ENCODE data around the gene PRRC1. TPM values are rescaled to one million over a fixed set of nuclear protein-coding genes. Genes with fewer than 3 reads are reported as not detected.

Gene PRRC1
- total RNA-seq, 1 experiment from 2014 or later, result 43.9 TPM

DNA sequence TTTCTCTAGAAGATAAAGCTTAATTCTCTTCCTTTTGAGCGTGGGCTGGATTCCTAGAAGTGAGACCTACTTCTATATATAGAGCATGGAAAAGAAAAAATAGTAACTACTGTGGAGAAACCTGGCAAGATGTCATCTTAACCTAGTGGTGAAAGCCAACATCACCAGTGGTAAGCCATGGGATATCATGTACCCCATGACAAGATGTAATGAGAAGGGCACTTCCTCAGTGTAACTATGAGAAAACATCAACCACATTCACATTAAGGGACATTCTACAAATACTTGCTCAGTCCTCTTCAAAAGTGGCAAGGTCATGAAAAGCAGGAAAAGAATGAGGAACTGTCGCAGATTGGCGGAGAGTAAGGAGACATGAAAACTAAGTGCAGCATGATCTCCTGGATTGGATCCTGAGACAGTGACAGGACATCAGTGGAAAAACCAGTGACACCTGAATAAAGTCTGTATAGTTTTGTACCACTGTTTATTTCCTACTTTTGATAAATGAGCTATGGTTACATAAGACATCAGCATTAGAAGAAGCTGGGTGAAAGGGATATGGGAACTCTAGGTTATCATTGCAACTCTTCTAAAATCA, 65.4 kb downstream of the PRRC1 start:
- Histone ChIP-seq H3K36me3 (replicated peaks; ENCODE audit: control insufficient read depth, insufficient read depth, low read length) (no peaks in the 10 kb centered on the region), H3K27me3 (ENCODE audit: control insufficient read depth, insufficient read depth, low read length) (no peaks in the 10 kb centered on the region), H3K4me3 (ENCODE audit: insufficient read depth, low read depth, low read length) (no peak overlapping the region)
- DNase-seq, result no peak

DNA sequence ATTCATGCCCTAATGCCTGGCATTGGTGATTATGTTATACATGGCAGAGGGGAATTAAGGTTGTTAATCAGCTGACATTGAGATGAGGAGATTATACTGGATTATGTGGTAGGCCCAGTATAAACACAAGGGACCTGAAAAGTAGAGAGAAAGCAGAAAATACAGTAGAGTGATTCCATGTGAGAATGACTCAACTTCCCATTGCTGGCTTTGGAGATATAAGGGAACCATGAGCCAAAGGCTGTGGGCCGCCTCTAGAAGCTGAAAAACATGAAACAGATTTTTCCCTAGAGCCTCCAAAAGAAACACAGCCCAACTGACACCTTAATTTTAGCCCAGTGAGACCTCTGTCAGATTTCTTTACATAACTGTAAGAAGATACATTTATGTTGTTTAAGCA, 66.4 kb downstream of the PRRC1 start:
- no peak overlapping the region for H3K4me3 ChIP-seq (ENCODE audit: insufficient read depth, low read depth, low read length)
- H3K36me3 ChIP-seq (replicated peaks; ENCODE audit: control insufficient read depth, insufficient read depth, low read length), result no peaks in the 10 kb centered on the region
- no peak for DNase-seq
- no peaks in the 10 kb centered on the region for H3K27me3 ChIP-seq (ENCODE audit: control insufficient read depth, insufficient read depth, low read length)

DNA sequence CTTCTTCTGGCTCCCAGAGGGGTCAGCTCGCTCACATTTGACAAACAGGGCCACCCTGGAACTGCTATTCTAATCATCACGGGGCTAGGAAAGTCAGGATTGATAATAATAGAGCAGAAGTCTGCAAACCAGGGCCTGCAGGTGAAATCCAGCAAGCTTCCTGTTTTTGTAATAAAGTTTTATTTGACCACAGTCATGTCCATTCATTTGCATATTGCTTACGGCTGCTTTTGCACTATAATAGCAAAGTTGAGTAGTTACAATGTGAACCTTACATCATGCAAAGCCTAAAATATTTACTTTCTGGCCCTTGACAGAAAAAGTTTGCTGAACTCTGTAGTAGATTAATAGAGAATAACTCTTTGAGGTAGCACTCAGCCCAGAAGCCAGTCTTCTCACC, 68.2 kb downstream of the PRRC1 start:
- no peaks in the 10 kb centered on the region for H3K36me3 ChIP-seq (replicated peaks; ENCODE audit: control insufficient read depth, insufficient read depth, low read length)
- H3K27me3 ChIP-seq (ENCODE audit: control insufficient read depth, insufficient read depth, low read length), result no peaks in the 10 kb centered on the region
- H3K4me3 ChIP-seq (ENCODE audit: insufficient read depth, low read depth, low read length), result no peak overlapping the region
- DNase-seq, result no peak

DNA sequence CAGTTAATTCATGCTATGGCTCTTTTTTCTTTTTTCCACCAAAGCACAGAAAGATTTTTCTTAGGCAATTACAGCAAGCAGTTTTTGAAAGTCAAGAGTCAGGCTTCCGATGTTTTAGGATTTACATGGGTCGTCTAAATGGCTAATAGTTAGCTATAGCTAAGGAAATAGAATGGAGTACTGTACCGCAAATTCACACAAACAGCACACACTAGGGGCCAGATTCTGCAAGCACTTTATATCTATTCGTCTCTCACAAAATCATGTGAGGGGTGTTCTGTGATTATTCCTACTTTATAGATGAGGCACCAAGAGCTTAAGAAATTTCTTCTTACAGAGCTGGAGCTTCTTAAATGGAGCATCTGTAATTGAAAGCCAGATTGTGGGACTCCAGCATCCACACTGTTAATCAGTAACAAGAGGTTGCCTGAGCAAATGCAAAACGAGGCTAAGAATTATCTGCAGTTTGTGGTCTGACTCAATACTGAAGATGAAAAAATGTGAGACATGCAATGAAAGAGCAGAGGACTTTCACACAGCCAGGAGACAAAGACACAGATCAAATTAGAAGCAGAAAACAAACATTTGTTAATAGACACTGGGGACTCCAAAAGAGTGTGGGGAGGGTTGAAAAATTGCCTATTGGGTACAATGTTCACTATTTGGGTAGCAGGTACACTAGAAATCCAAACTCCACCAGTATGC, 68.8 kb downstream of the PRRC1 start:
- no peaks in the 10 kb centered on the region for H3K27me3 ChIP-seq (ENCODE audit: control insufficient read depth, insufficient read depth, low read length)
- no peaks in the 10 kb centered on the region for H3K36me3 ChIP-seq (replicated peaks; ENCODE audit: control insufficient read depth, insufficient read depth, low read length)
- DNase-seq, result no peak
- no peak overlapping the region for H3K4me3 ChIP-seq (ENCODE audit: insufficient read depth, low read depth, low read length)

DNA sequence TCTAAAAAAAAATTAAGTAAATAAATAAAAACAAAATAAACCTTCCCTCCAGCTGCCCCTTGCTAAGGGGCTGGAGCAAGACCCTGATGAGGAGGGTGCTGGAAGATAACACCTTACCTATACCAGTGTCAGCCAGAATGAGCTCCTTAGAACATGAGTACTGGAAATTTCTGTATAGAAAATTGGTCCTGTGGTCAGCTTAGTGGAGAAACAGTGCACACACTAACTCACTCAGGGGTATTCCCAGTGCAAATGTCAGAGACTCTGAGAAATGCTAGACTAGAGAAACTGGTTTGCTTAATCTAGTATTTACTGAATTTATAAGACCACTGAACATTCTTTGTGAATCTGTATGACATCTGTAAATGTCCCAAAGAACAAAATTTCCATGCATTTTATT, 69.4 kb downstream of the PRRC1 start:
- DNase-seq, result no peak
- H3K27me3 ChIP-seq (ENCODE audit: control insufficient read depth, insufficient read depth, low read length), result no peaks in the 10 kb centered on the region
- no peak overlapping the region for H3K4me3 ChIP-seq (ENCODE audit: insufficient read depth, low read depth, low read length)
- H3K36me3 ChIP-seq (replicated peaks; ENCODE audit: control insufficient read depth, insufficient read depth, low read length), result no peaks in the 10 kb centered on the region

DNA sequence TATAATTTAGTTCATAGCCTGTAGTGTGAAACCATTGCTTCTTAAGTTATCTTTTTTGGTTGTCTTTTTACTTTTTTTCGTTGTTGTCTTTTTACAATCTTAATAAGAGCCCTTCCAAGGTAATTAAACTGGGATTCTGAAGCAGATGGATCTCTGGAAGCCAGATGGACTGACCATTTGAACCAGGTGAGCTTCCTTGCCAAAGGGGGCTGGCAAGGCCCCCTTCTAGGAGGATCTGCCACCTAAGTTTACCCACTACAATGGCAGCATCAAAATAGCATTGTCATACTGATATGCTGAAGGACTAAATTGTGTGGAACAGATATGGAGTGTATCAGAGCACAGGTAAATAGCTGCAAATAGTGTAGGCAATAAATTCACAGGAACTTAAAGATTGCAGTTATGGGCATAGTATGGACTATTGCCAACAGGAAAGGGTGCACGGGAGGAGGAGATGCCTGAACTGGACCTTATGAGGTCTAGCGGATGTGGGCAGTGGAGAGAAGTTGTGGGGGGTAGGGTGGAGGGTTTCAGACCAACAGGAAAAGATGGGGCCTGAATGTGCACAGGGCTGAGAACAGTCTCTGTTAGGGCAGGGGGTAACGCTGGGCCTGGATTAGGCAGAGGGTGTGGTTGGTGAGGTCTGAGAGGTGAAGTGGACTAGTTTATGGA, 69.9 kb downstream of the PRRC1 start:
- H3K4me3 ChIP-seq (ENCODE audit: insufficient read depth, low read depth, low read length), result no peak overlapping the region
- no peaks in the 10 kb centered on the region for H3K36me3 ChIP-seq (replicated peaks; ENCODE audit: control insufficient read depth, insufficient read depth, low read length)
- DNase-seq, result no peak
- no peaks in the 10 kb centered on the region for H3K27me3 ChIP-seq (ENCODE audit: control insufficient read depth, insufficient read depth, low read length)

DNA sequence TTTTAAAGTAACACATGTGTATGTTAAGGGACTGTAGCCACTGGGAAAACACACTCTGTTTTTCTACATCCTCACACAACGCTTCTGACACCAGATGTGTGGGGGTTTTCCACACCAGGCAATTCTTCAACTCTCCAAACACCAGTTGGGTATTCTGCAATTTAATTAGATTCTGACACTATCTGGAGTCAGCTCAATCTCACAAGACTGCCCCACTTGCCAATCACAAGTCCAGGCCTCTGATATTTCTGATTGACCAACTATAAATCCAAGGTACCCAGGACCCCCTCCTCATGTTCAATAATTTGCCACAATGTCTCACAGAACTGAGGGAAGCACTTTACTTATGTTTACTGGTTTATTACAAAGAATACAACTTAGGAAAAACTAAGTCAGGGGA, 70.9 kb downstream of the PRRC1 start:
- DNase-seq, result no peak
- Histone ChIP-seq H3K36me3 (replicated peaks; ENCODE audit: control insufficient read depth, insufficient read depth, low read length) (no peaks in the 10 kb centered on the region), H3K4me3 (ENCODE audit: insufficient read depth, low read depth, low read length) (no peak overlapping the region), H3K27me3 (ENCODE audit: control insufficient read depth, insufficient read depth, low read length) (no peaks in the 10 kb centered on the region)

DNA sequence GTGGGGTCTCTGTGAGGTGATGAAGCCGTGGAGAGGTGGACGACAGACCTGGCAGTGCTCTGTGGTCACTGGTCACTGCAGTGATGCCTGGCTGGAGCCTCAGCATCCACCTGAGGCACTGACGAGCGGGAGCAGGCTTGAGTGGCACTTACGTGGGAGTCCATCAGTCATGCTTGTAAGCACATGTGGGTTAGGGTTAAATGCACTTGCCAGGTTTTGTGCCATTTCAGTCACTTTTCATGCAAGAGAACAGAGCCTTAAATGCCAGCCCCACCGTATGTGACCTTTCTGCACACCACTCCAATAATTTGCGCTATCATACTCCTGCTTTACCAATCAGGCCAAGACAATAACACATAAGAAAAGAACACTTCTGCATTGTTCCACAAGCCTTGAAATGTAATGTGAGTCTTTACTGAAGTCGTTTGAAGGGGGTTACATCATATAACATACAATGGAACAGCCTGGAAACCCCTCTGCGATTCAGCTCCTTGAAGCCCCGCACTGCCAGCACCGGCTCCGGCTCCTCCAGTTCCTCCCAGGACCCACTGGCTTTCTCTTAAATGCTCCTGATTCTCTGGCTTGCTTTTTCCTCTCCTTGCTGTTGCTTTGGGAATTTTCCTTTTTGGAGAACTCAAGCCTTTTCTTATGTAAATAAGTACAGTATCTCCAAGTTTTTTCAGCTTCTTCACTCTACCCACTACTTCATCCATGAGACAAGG, 72.0 kb downstream of the PRRC1 start:
- Histone ChIP-seq H3K36me3 (replicated peaks; ENCODE audit: control insufficient read depth, insufficient read depth, low read length) (no peaks in the 10 kb centered on the region), H3K4me3 (ENCODE audit: insufficient read depth, low read depth, low read length) (no peak overlapping the region), H3K27me3 (ENCODE audit: control insufficient read depth, insufficient read depth, low read length) (no peaks in the 10 kb centered on the region)
- no peak for DNase-seq

DNA sequence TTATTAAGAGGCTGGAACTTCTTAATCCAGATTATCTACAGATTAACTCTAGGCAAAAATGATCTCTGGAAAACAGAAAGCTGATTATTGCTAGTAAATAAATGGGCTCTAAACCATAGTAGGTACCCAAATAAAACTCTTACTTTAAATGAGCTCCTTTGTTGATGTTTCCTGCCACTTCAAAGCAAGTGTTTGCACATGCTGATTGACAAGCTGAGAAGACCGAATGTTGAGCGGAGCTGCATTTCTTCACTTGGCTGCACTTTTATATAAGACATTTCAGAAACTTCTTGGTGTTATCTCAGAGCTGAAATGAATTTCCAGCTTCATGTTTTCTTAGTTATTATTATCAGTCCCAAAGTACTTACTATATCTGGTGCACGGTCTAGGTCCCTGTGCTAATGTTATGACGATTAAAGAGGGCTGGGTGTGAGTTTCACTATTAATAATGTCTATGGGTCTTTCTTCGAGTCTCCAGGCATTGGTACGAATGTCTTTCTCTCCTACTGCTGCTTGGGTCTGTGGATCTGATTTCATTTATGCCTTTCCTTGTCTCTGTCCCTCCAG, 72.8 kb downstream of the PRRC1 start:
- DNase-seq, result no peak

DNA sequence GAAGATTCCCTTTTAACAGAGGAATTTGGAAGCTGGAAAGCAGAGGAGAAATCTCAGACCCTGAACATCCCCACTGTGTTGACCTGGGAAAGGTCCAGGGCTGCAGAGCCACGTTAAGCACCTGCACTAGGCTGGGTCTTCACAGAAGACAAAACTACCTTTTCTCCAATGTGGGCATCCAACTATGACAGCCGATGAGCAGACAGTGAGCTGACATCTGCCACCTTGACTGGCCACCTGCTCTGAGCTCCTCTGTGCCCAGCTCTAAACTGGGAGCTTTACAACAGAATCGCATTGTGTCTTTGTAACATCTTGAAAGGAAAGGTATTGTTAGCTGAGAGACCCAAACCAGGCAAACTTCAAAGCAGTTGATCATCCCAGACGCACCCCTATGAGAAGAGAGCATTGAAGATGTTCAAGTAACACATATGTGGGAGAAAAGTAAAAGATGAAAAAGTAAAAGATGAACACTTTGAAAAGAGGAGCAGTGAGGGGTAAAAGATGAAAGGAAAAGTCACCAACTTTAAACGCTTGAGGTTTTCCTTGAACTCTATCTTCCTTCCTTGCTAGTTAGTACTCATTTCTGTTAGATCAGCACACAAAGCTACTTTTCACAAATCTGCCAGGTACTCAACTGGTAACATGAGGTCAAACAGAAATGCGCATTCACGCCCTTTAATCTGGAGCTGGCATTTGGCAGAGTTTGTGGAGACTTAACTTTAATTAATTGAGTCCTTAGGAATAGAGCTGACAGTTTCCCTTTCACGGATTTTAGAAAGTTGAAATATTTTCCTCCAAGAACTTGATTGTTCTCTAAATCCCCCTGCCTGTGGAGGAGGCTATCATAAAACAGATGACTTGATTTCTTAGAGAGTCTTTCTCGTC, 78.3 kb downstream of the PRRC1 start:
- no peak overlapping the region for H3K4me3 ChIP-seq (ENCODE audit: insufficient read depth, low read depth, low read length)
- H3K36me3 ChIP-seq (replicated peaks; ENCODE audit: control insufficient read depth, insufficient read depth, low read length), result no peaks in the 10 kb centered on the region
- no peak for DNase-seq
- no peaks in the 10 kb centered on the region for H3K27me3 ChIP-seq (ENCODE audit: control insufficient read depth, insufficient read depth, low read length)

More for the DNA sequence above, 72.8 kb downstream of the PRRC1 start:
- no peaks in the 10 kb centered on the region for H3K27me3 ChIP-seq (ENCODE audit: control insufficient read depth, insufficient read depth, low read length)
- H3K36me3 ChIP-seq (replicated peaks; ENCODE audit: control insufficient read depth, insufficient read depth, low read length), result no peaks in the 10 kb centered on the region
- no peak overlapping the region for H3K4me3 ChIP-seq (ENCODE audit: insufficient read depth, low read depth, low read length)

DNA sequence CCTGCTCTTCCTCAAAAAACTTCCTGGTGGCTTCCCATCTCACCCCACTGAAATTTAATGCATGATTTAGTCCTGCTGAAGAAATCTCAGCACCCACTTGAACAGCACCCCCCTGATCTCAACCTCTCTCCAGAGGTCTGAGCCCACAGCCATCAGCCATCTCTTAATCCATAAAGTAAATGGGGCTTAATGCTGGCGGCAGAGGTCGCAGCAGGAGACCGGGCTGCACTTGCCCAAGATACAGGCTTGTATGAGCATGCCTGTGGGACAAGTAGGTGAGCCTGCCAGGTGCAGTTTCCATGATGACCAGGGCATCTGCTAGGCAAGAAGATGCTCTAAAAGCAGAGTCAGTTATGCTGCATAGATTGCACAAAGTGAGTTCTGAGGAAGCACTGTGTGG, 79.1 kb downstream of the PRRC1 start:
- Histone ChIP-seq H3K36me3 (replicated peaks; ENCODE audit: control insufficient read depth, insufficient read depth, low read length) (no peaks in the 10 kb centered on the region), H3K4me3 (ENCODE audit: insufficient read depth, low read depth, low read length) (no peak overlapping the region)
- DNase-seq, result no peak

DNA sequence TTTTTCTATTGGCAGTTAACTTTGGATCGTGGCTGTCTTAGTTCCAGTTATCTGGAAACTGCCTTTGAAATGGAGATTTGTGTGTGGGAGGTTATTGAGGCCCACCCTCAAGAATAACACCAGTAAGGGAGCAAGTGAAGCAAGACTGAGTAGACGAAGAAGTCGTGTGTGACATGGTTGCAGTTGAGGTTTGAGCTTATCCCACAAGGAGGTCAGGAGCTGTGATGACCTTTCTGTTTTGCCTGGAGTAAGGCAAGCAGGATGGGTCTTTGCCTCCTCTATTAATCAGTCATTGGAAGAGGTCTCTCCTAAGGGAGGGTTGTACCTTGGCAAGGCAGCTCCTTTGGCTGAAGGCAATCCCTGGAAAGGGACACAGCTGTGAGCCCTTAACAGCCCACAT, 81.9 kb downstream of the PRRC1 start:
- Histone ChIP-seq H3K4me3 (ENCODE audit: insufficient read depth, low read depth, low read length) (no peak overlapping the region), H3K36me3 (replicated peaks; ENCODE audit: control insufficient read depth, insufficient read depth, low read length) (no peaks in the 10 kb centered on the region), H3K27me3 (ENCODE audit: control insufficient read depth, insufficient read depth, low read length) (no peaks in the 10 kb centered on the region)
- DNase-seq, result no peak

More for the DNA sequence above, 79.1 kb downstream of the PRRC1 start:
- H3K27me3 ChIP-seq (ENCODE audit: control insufficient read depth, insufficient read depth, low read length), result no peaks in the 10 kb centered on the region

DNA sequence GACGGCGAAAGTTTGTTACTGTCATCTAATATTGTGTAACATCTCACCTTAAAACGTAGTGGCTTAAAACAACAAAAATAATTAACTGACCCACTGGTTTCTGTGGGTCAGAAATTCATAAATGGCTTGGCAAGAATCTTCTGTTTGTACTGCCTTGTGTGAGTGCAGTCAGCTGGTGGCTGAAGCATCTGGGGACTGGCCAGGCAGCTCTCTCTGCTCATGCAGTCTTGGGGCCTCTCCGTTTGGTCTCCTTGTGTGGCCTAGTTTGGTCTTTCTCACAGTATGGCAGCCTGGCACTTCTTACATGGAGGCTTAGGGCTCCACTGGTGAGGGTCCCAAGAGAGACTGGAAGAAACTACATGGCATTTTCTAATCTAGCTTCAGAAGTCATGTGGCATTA, 82.4 kb downstream of the PRRC1 start:
- H3K27me3 ChIP-seq (ENCODE audit: control insufficient read depth, insufficient read depth, low read length), result no peaks in the 10 kb centered on the region
- DNase-seq, result no peak
- H3K4me3 ChIP-seq (ENCODE audit: insufficient read depth, low read depth, low read length), result no peak overlapping the region
- H3K36me3 ChIP-seq (replicated peaks; ENCODE audit: control insufficient read depth, insufficient read depth, low read length), result no peaks in the 10 kb centered on the region

DNA sequence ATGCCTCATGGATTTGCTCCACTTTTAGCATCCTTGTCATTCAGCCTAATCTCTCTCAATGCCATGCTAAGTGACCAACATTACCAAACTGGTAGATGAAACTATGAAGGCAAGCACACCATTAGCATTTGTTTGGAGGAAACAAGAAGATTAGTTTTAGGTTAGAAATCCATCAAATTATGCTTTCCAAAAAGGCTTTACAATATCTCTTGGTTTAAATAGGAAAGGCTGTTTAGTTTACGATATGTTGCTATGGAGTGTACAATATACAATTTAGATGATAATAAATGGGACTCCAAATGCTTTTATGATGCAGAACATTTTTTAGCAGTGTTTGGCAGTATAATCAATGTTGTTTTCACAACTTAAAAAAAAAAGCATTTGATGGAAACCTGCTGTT, 83.7 kb downstream of the PRRC1 start:
- Histone ChIP-seq H3K27me3 (ENCODE audit: control insufficient read depth, insufficient read depth, low read length) (no peaks in the 10 kb centered on the region), H3K4me3 (ENCODE audit: insufficient read depth, low read depth, low read length) (no peak overlapping the region), H3K36me3 (replicated peaks; ENCODE audit: control insufficient read depth, insufficient read depth, low read length) (no peaks in the 10 kb centered on the region)
- no peak for DNase-seq

Data from H7 (cell line).